ENCODE measurements around the gene SORT1.

The SORT1 gene

GRCh38 chr1:109262231-109263055 is 135.3 kb downstream of the SORT1 start:
- FAIRE-seq (no peak), DNase-seq (ENCODE audit: insufficient read length, low spot score) (no peak)
- no peak for TF ChIP-seq CTCF (IDR thresholded peaks at IDR 0.05; ENCODE audit: insufficient read depth, missing control alignments)

GRCh38 chr1:109261578-109261977 is 136.1 kb downstream of the SORT1 start:
- DNase-seq (ENCODE audit: insufficient read length, low spot score) = no peak
- TF ChIP-seq CTCF (IDR thresholded peaks at IDR 0.05; ENCODE audit: insufficient read depth, missing control alignments) = no peak
- no peak for FAIRE-seq

- FAIRE-seq (no peak), DNase-seq (ENCODE audit: insufficient read length, low spot score) (no peak)
- no peak for TF ChIP-seq CTCF (IDR thresholded peaks at IDR 0.05; ENCODE audit: insufficient read depth, missing control alignments)
Measured at GRCh38 chr1:109261006-109261405, 136.7 kb downstream of the SORT1 start.

- no peak for DNase-seq (ENCODE audit: insufficient read length, low spot score)
- TF ChIP-seq CTCF (IDR thresholded peaks at IDR 0.05; ENCODE audit: insufficient read depth, missing control alignments) = no peak
- FAIRE-seq = no peak
Measured at GRCh38 chr1:109259674-109260557, 137.8 kb downstream of the SORT1 start.

All from D721Med (cell line).